Muscle of back (tissue), 11 donors: Measurements from ENCODE around the gene DNM3. TPM values are rescaled to one million over a fixed set of nuclear protein-coding genes. Genes with fewer than 3 reads are reported as not detected.
A peak's percentile ranks its signal among the peaks of the same experiment; 100 is the strongest.

Experiments used
- DNase-seq, 3 donors: peaks; one replicate each; pipeline versions ENCODE4 v3.0.0 to v3.0.0-alpha.2; 2013
- polyA plus RNA-seq, 10 donors: library from polyadenylated mRNA; unstranded; fragments of 120-200 nt; gene quantifications; one replicate each; pipeline ENCODE4 v1.2.1, GENCODE V29; 2013; ENCODE audit not compliant: insufficient read length in 10 of 10

DNM3 gene
- polyA plus RNA-seq, 10 donors, result 2.8 to 7.2 (median 4.7) TPM

GRCh38 chr1:172324086-172324485 lies 482.8 kb downstream of the DNM3 start:
- peak; percentile 40 to 78 (median 42) for DNase-seq

GRCh38 chr1:172324761-172325160 lies 483.5 kb downstream of the DNM3 start:
- DNase-seq, result peak; percentile 22 to 53 (median 23)

- peak; percentile 75 to 93 (median 85) for DNase-seq
Observed at GRCh38 chr1:172325531-172325930, 484.2 kb downstream of the DNM3 start.

- DNase-seq, result peak in 2 of 3 donors; percentile 24 to 32
Observed at GRCh38 chr1:172326136-172326535, 484.8 kb downstream of the DNM3 start.

GRCh38 chr1:172328266-172328665 lies 487.0 kb downstream of the DNM3 start:
- DNase-seq, result no peak

DNA sequence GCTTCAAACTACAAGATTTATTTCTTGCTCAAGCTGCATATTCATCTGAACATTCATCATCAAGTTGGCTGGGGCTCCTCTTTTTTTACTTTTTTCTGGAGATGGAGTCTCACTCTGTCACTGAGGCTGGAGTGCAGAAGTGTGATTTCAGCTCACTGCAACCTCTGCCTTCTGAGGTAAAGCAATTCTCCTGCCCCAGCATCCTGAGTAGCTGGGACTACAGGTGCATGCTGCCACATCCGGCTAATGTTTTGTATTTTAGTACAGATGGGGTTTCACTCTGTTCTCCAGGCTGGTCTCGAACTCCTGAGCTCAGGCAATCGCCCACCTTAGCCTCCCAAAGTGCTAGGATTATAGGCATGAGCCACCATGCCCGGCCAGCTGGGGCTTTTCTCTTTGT lies 490.9 kb downstream of the DNM3 start:
- no peak for DNase-seq

GRCh38 chr1:172335377-172335776 lies 494.1 kb downstream of the DNM3 start:
- DNase-seq, result no peak

DNA sequence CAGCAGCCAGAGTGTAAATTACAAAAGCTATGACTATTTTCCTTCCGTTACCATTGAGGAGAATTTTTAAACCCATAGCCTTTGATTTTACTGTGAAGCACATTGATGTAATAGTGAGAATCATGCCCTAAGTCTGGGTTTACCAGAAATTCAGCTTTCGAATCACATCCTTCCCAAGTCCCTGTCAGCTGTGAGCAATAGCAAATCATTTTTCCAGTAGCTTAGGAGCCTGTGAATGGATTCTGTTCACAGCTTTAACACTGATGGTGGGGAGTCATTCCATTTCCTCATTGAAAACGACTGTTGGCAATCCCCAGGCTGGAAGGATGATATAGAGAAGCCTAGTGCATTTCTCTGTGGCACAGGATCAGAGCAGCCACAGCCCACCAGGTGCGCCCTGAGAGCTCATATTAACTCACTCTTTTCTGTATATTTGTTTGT lies 497.0 kb downstream of the DNM3 start:
- DNase-seq, result peak in 1 of 3 donors; percentile 45

GRCh38 chr1:172339842-172340241 lies 498.5 kb downstream of the DNM3 start:
- no peak for DNase-seq

DNA sequence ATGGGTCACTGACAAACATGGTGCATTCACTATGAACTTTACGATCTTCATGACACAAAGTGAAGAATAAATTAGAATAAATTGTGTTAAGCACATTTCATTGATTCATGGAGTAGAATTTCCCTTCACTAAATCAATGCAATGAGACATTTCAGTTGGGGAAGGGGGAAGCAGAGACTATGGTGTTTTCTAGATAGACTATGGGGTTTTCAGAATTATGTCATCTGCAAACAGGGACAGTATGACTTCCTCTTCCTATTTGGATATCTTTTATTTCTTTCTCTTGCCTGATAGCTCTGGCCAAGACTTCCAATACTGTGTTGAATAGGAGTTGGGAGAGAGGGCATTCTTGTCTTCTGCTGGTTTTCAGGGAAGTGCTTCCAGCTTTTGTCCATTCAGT lies 499.2 kb downstream of the DNM3 start:
- DNase-seq, result no peak

GRCh38 chr1:172341697-172342096 lies 500.4 kb downstream of the DNM3 start:
- no peak for DNase-seq

DNA sequence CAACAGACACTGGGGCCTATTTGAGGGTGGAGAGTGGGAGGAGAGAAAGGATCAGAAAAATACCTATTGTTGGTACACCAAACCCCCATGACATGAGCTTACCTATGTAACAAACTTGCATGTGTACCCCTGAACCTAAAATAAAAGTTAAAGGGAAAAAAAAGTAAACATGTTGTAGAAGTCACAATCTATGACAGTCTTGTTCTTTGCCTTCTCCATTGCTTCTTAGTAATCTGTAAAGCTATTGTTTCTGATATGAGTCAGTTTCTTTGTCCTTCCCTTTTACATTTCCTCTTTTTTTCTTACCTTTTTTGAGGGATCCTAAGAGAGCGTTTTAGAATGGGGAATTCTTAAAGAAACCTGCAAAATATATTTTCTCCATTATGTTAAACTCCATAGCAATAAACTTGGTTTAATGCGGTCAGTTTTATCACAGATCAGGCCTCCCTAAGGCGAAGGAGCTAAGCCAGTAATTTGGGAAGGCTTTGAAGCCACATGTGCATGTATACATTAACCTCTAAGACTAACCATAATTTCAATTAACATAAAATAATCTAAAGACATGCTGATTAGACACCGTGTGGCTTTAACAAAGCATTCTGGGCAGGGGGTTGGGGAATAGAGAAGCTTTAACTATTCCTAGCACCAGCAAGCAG lies 501.4 kb downstream of the DNM3 start:
- no peak for DNase-seq

GRCh38 chr1:172343240-172344160 lies 502.2 kb downstream of the DNM3 start:
- peak; percentile 85 to 93 (median 89) for DNase-seq

- peak in 1 of 3 donors; percentile 40 for DNase-seq
Observed at GRCh38 chr1:172344444-172344843, 503.1 kb downstream of the DNM3 start.

- DNase-seq, result no peak
Observed at GRCh38 chr1:172345077-172345476, 503.8 kb downstream of the DNM3 start.

DNA sequence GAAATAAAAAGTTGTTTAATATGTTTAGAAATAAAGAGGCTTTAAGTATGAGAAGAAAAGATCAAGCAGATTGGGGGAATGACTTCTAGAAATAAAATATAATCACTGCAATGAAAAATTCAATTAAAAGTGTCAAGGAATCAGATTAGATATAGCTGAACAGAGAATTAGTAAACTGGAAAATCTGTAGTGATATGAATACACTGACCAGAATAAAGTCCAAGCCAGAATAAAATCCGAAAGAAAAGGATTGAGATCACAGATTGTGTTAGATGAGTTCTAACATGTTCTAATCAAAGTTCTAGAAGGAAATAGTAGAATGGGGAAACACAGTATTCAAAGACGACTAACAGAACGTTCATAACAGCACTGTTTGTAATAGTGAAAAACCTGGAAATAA lies 506.1 kb downstream of the DNM3 start:
- DNase-seq, result no peak

DNA sequence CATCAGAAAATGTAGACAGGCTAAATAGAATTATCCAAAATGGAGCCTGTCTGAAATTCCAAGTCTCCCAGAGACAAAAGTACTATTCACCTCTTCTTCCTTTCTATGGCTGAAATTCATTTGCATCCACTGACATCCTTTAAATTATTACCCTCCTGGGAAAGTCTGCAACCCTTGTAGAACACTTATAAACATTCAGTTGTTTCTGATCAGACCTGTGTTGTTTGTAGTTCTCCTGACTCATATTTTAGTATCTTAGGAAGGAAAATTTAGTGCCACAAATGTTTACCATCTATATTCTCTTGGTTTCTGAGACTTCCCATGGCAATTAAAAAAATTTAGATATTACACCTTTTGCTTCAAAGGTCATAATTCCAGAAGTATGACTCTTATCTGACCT lies 509.6 kb downstream of the DNM3 start:
- peak in 1 of 3 donors; percentile 67 for DNase-seq

GRCh38 chr1:172351346-172351745 lies 510.0 kb downstream of the DNM3 start:
- peak; percentile 69 to 86 (median 71) for DNase-seq

DNA sequence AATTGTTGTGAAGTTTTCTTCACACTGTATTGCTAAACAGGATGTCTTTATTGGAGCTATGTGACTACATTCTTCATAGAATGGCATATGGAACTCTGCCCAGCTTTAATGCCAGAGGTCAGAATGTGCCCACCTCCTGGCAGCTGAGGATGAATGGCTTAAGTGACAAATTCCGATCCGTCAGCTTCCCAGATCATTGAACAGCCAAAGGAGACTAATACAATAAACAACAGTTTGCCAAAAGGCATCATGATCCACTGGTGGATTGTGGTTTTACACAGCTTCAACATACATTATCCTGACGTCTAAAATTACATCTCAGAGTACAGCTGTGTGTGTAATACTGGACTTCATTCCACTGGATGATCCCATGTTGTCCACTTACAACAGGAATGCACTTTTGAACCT lies 510.5 kb downstream of the DNM3 start:
- DNase-seq, result peak; percentile 65 to 89 (median 72)

DNA sequence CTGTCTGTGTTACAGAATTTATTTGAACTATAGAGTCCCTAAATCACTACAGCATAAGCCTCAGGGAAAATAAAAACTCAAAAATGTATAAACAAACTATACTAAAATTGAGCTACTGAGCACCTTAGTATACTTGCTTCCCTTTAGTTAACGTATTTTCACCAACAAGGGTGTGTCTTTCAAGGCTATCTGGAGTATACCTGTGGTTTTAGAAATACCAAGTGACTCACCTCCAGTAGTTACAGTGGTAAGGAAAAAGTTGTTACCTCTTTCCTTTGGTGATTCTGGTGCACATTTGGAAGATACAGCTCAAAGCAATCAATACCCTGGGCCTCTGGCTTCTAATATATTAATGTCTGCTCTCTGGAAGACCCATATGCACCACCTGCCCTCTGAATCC lies 511.1 kb downstream of the DNM3 start:
- no peak for DNase-seq

- no peak for DNase-seq
Observed at GRCh38 chr1:172354291-172355274, 513.3 kb downstream of the DNM3 start.

- DNase-seq, result peak in 2 of 3 donors; percentile 59 to 86
Observed at GRCh38 chr1:172356620-172357019, 515.3 kb downstream of the DNM3 start.
